Gastroesophageal sphincter (tissue), 3 donors: ENCODE data around the gene UPF2.
"Not testable (repeated sequence)": the region's sequence is repeated elsewhere in the genome, so short reads cannot be mapped to it uniquely, and the experiment has no call there.

Source experiments
- EP300 ChIP-seq: sonication (generic); formaldehyde crosslinking; IDR thresholded peaks from one replicate; pipeline ENCODE4 v1.6.1; 2017; ENCODE audit warnings: antibody characterized with exemption, mild to moderate bottlenecking
- POLR2A ChIP-seq, 2 donors: fragments of 450-650 bp; IDR thresholded peaks; one replicate each; pipeline ENCODE4 v1.6.1; 2017; ENCODE audit warnings: antibody characterized with exemption in 2 of 2, mild to moderate bottlenecking in 2 of 2, moderate library complexity in 1 of 2
- POLR2AphosphoS5 ChIP-seq: sonication (generic); formaldehyde crosslinking; IDR thresholded peaks from one replicate; pipeline ENCODE4 v1.6.1; 2017; ENCODE audit warnings: antibody characterized with exemption
- TF ChIP-seq, protein P1 (sequence below), 4 experiments: fragments of 200-600 bp in 2 of 4; fragments of 450-650 bp in 2 of 4; sonication (generic) in 1 of 4; IDR thresholded peaks; one replicate each; pipeline ENCODE4 v1.5.1; 2017 to 2019; ENCODE audit warnings: antibody characterized with exemption in 4 of 4, mild to moderate bottlenecking in 2 of 4, moderate library complexity in 2 of 4

DNA sequence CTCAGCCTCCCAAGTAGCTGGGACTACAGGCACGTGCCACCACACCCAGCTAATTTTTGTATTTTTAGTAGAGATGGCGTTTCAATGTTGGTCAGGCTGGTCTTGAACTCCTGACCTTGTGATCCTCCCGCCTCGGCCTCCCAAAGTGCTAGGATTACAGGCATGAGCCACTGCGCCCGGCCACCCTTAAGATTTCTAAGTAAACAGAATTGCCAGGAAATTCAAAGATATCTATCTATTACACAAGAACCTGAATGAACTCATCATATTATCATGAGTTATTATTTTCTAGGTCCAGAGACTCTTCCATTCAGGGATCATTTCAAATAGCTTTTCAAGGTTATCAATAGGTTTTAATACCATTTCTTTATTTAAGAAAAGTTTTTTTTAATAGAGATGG, 29.2 kb downstream of the UPF2 start:
- TF ChIP-seq, protein P1, sequence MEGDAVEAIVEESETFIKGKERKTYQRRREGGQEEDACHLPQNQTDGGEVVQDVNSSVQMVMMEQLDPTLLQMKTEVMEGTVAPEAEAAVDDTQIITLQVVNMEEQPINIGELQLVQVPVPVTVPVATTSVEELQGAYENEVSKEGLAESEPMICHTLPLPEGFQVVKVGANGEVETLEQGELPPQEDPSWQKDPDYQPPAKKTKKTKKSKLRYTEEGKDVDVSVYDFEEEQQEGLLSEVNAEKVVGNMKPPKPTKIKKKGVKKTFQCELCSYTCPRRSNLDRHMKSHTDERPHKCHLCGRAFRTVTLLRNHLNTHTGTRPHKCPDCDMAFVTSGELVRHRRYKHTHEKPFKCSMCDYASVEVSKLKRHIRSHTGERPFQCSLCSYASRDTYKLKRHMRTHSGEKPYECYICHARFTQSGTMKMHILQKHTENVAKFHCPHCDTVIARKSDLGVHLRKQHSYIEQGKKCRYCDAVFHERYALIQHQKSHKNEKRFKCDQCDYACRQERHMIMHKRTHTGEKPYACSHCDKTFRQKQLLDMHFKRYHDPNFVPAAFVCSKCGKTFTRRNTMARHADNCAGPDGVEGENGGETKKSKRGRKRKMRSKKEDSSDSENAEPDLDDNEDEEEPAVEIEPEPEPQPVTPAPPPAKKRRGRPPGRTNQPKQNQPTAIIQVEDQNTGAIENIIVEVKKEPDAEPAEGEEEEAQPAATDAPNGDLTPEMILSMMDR (IDR thresholded peaks at IDR 0.05) = not testable (repeated sequence)
- TF ChIP-seq POLR2A (IDR thresholded peaks at IDR 0.05); POLR2AphosphoS5; EP300: not testable (repeated sequence)
